PFSK-1 (cell line): ENCODE measurements around the gene PLCXD3.

ENCODE experiments used
- POLR2AphosphoS5 ChIP-seq: IDR thresholded peaks from 2 replicates; pipeline ENCODE4 v1.6.1; 2012; ENCODE audit warnings: low read depth, mild to moderate bottlenecking, control low read depth, low read length, moderate library complexity
- REST ChIP-seq, 2 experiments: IDR thresholded peaks; 2 replicates each; pipeline versions ENCODE4 v1.6.1 to v1.8.0; 2011 to 2012; ENCODE audit warnings: low read depth in 2 of 2, low read length in 2 of 2, control low read depth in 1 of 2, inconsistent platforms in 1 of 2, mild to moderate bottlenecking in 1 of 2, moderate library complexity in 1 of 2; ENCODE audit not compliant: insufficient read depth in 1 of 2
- SIN3A ChIP-seq: IDR thresholded peaks from 2 replicates; pipeline ENCODE4 v1.6.1; 2012; ENCODE audit warnings: mild to moderate bottlenecking, low read length, moderate library complexity, borderline replicate concordance; ENCODE audit not compliant: insufficient read depth

DNA sequence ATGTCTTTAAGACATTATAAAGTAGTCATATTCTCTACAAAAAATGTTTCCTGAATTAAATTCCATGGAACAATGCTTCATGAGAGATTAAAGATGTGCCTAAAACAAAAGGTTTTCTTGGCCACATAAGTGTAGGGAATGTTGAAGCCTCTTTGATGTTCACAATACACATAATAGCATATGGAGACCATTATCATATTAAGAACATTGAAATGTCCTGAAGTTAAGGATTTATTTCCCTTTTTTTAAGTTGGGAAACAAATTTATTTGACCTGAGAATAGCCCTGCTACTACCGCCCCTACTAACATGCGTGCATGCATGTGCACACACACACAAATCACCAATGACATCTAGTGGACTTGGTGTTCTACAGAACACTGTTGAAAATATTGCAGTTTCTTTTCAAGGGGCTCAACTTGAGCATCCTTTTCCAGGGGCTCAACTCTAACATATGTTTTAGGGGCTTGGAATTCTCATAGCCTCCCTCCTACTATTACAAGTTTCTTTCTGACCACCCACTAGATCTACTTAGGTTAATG, 172.2 kb downstream of the PLCXD3 start:
- no peak for TF ChIP-seq SIN3A
- no peak for TF ChIP-seq POLR2AphosphoS5
- no peak for TF ChIP-seq REST (IDR thresholded peaks at IDR 0.05; ENCODE audit: insufficient read depth in 1 of 2, low read depth in 2 of 2, low read length in 2 of 2)
